Upper lobe of right lung (tissue), 1 donor: ENCODE measurements around the gene AHCTF1. TPM values are rescaled to one million over a fixed set of nuclear protein-coding genes. Genes with fewer than 3 reads are reported as not detected.
"Not testable (repeated sequence)": the region's sequence is repeated elsewhere in the genome, so short reads cannot be mapped to it uniquely, and the experiment has no call there.

Source experiments
- ATAC-seq: fragments of 200-7000 bp; cut with Tn5 transposase; one replicate; pipeline ENCODE4 v1.9.1; 2020; ENCODE audit warnings: mild to moderate bottlenecking, moderate library complexity
- DNase-seq: peaks from one replicate; pipeline ENCODE4 v3.0.0-alpha.2; 2020
- H3K27ac ChIP-seq: fragments of 200-600 bp; one replicate; pipeline ENCODE4 v1.8.0; 2022
- H3K27me3 ChIP-seq: fragments of 200-600 bp; one replicate; pipeline ENCODE4 v1.8.0; 2022; ENCODE audit warnings: mild to moderate bottlenecking
- H3K36me3 ChIP-seq: fragments of 200-600 bp; one replicate; pipeline ENCODE4 v1.8.0; 2022
- H3K4me1 ChIP-seq: fragments of 200-600 bp; one replicate; pipeline ENCODE4 v1.8.0; 2022
- H3K4me3 ChIP-seq: fragments of 200-600 bp; one replicate; pipeline ENCODE4 v1.8.0; 2022; ENCODE audit warnings: mild to moderate bottlenecking
- H3K9me3 ChIP-seq: fragments of 200-600 bp; one replicate; pipeline ENCODE4 v1.8.0; 2022
- CTCF ChIP-seq: fragments of 200-600 bp; IDR thresholded peaks from one replicate; pipeline ENCODE4 v1.8.0; 2022; ENCODE audit warnings: antibody characterized with exemption
- intact Hi-C: fragments of 100-400 bp; cut with DNase I; formaldehyde crosslinking; loops from one replicate; pipeline ENCODE4 v1.11.0; 2022
- total RNA-seq: library from RNA; stranded (reverse); fragmentation: NEBNext Ultra II Directional; extraction: Animal tissue kit (Norgen Biotek cat#: 25700); gene quantifications from one replicate; pipeline ENCODE4 v1.2.1, GENCODE V29; 2021
- donor health status: DM: no; HTN: yes; CAD: no; lungs with severe emphysema.

Gene AHCTF1
- total RNA-seq, 1 donor from 2014 or later = 28.8 TPM

GRCh38 chr1:246919902-246920301 is 11.8 kb downstream of the AHCTF1 start:
- Histone ChIP-seq H3K27ac (no peak overlapping the region), H3K9me3 (no peaks in the 10 kb centered on the region), H3K4me1 (no peaks in the 10 kb centered on the region), H3K4me3 (no peak overlapping the region), H3K36me3 (peaks cover 31% of the 10 kb centered on the region), H3K27me3 (no peaks in the 10 kb centered on the region)
- ATAC-seq (no peak), DNase-seq (no peak)
- intact Hi-C loops = no loop called here
- no peak for TF ChIP-seq CTCF

GRCh38 chr1:246916026-246916923 is 15.5 kb downstream of the AHCTF1 start:
- H3K4me1 ChIP-seq, intact Hi-C loops, H3K27ac ChIP-seq, DNase-seq, H3K27me3 ChIP-seq, H3K9me3 ChIP-seq, ATAC-seq, H3K4me3 ChIP-seq: not testable (repeated sequence)
- H3K36me3 ChIP-seq = peaks cover 67% of the 10 kb centered on the region

- no peak for DNase-seq
- Histone ChIP-seq H3K9me3 (no peaks in the 10 kb centered on the region), H3K4me3 (no peak overlapping the region), H3K27me3 (no peaks in the 10 kb centered on the region), H3K4me1 (peaks cover 6% of the 10 kb centered on the region), H3K36me3 (peaks cover 88% of the 10 kb centered on the region), H3K27ac (no peak overlapping the region)
- intact Hi-C loops = no loop called here
- peak; percentile 56 for ATAC-seq
- TF ChIP-seq CTCF = peak; percentile 45
Observed at GRCh38 chr1:246907472-246907871, 24.3 kb downstream of the AHCTF1 start.

GRCh38 chr1:246906833-246907232 is 24.9 kb downstream of the AHCTF1 start:
- ATAC-seq = no peak
- Histone ChIP-seq H3K4me1 (peaks cover 6% of the 10 kb centered on the region), H3K4me3 (no peak overlapping the region), H3K27me3 (no peaks in the 10 kb centered on the region), H3K9me3 (no peaks in the 10 kb centered on the region), H3K27ac (no peak overlapping the region), H3K36me3 (peaks cover 88% of the 10 kb centered on the region)
- intact Hi-C loops = no loop called here
- DNase-seq = no peak
- TF ChIP-seq CTCF = no peak

- Histone ChIP-seq H3K4me3 (no peak overlapping the region), H3K36me3 (peaks cover 96% of the 10 kb centered on the region), H3K4me1 (no peaks in the 10 kb centered on the region), H3K27ac (no peak overlapping the region), H3K27me3 (no peaks in the 10 kb centered on the region), H3K9me3 (no peaks in the 10 kb centered on the region)
- DNase-seq (no peak), ATAC-seq (no peak)
- TF ChIP-seq CTCF = no peak
- intact Hi-C loops = no loop called here
Observed at GRCh38 chr1:246901874-246902273, 29.9 kb downstream of the AHCTF1 start.

GRCh38 chr1:246897302-246897701 is 34.4 kb downstream of the AHCTF1 start:
- TF ChIP-seq CTCF = no peak
- intact Hi-C loops = no loop called here
- H3K27ac ChIP-seq = no peak overlapping the region
- no peak overlapping the region for H3K4me3 ChIP-seq
- H3K27me3 ChIP-seq = no peaks in the 10 kb centered on the region
- no peaks in the 10 kb centered on the region for H3K9me3 ChIP-seq
- DNase-seq (no peak), ATAC-seq (no peak)
- H3K4me1 ChIP-seq = no peaks in the 10 kb centered on the region
- H3K36me3 ChIP-seq = peaks cover 97% of the 10 kb centered on the region
